Measurements from ENCODE around the gene CCNB1. TPM values are rescaled to one million over a fixed set of nuclear protein-coding genes. Genes with fewer than 3 reads are reported as not detected.

CCNB1 gene
- polyA plus RNA-seq (2011; rRNA removed) (196 and 236 TPM in 2 replicates), polyA plus RNA-seq (2017; fragmentation: RNase III; extraction: RNeasy Plus Mini Kit Qiagen cat#74134 plus additional on column Dnase treatment) (300 to 327 TPM (median 311 TPM) in 3 replicates), polyA minus RNA-seq (2011; rRNA and poly(A)+ RNA removed) (55.1 and 71.4 TPM in 2 replicates)
- polyA plus RNA-seq (2012; cell fraction: cytosol; rRNA removed): 159 and 167 TPM in 2 replicates
- polyA plus RNA-seq (2012; cell fraction: nucleus; rRNA removed): 113 and 130 TPM in 2 replicates

DNA sequence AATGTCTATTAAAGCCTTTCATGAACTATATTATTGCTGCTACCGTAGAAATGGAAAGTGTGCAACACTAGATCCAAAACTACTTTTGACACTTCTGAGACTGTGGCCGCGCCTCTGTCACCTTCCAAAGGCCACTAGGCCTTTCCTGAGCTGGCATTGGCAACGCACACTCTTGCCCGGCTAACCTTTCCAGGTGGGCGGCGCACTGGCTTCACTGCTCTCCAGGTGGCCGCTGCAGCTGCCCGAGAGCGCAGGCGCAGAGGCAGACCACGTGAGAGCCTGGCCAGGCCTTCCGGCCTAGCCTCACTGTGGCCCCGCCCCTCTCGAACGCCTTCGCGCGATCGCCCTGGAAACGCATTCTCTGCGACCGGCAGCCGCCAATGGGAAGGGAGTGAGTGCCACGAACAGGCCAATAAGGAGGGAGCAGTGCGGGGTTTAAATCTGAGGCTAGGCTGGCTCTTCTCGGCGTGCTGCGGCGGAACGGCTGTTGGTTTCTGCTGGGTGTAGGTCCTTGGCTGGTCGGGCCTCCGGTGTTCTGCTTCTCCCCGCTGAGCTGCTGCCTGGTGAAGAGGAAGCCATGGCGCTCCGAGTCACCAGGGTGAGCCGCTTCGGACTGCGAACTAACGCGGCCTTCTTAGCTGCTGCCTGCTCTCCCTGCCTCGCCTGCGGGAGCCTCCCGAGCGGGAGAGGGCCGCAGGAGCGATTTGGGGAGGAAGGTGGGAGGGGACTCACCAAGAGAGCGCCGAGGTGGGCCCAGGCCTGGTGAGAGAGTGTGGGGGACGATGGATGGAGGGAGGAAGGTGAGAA is at the start of gene CCNB1:
CCNB1 (plus strand) TSS at position 465 of the 807 bp plus-strand sequence; CDS start at position 578, 113 bp downstream.
- WGBS (ENCODE audit: missing lambda C conversion rate): 5% methylated on average over 23 of the region's 50 CpGs
- CTCF ChIA-PET: interaction anchor here (0.6 to 3.0 kb wide), 3 partner anchors 21 to 118 kb away, joined by 3 to 16 read pairs (median 5); partner anchors contain the start of gene SLC30A5
- POLR2A ChIA-PET: interaction anchor here (1.2 kb wide), 1 partner anchor 203 kb away, joined by 5 read pairs; the partner anchor contains the start of genes AK6, RAD17 and TAF9
- peak; percentile 94 for FAIRE-seq
- TF ChIP-seq RFX5 (IDR thresholded peaks at IDR 0.05) (peak; percentile 77; the same call in 1 of the 2 replicates), KDM5A (IDR thresholded peaks at IDR 0.05) (peak; percentile 72), POLR2A (IDR thresholded peaks at IDR 0.05; ENCODE audit: low read length) (peak; percentile 52), MAX (IDR thresholded peaks at IDR 0.05) (peak; percentile 94), PHF8 (IDR thresholded peaks at IDR 0.05; ENCODE audit: borderline replicate concordance, low read depth) (peak; percentile 46; the same call in 1 of the 2 replicates), RARB (CRISPR knock-in tag; IDR thresholded peaks at IDR 0.05) (no peak), MYC (IDR thresholded peaks at IDR 0.05; ENCODE audit: borderline replicate concordance, low read length) (0 out of 2 replicates have a peak, but pooled peaks have one; percentile 13), NFE2L2 (conservative IDR thresholded peaks at IDR 0.05; ENCODE audit: low read length) (no peak), EHMT2 (IDR thresholded peaks at IDR 0.05; ENCODE audit: low read depth) (no peak), JUN (IDR thresholded peaks at IDR 0.05) (peak; percentile 55 to 72; a peak in 2 of 5 replicates)
- TF ChIP-seq, protein P1, sequence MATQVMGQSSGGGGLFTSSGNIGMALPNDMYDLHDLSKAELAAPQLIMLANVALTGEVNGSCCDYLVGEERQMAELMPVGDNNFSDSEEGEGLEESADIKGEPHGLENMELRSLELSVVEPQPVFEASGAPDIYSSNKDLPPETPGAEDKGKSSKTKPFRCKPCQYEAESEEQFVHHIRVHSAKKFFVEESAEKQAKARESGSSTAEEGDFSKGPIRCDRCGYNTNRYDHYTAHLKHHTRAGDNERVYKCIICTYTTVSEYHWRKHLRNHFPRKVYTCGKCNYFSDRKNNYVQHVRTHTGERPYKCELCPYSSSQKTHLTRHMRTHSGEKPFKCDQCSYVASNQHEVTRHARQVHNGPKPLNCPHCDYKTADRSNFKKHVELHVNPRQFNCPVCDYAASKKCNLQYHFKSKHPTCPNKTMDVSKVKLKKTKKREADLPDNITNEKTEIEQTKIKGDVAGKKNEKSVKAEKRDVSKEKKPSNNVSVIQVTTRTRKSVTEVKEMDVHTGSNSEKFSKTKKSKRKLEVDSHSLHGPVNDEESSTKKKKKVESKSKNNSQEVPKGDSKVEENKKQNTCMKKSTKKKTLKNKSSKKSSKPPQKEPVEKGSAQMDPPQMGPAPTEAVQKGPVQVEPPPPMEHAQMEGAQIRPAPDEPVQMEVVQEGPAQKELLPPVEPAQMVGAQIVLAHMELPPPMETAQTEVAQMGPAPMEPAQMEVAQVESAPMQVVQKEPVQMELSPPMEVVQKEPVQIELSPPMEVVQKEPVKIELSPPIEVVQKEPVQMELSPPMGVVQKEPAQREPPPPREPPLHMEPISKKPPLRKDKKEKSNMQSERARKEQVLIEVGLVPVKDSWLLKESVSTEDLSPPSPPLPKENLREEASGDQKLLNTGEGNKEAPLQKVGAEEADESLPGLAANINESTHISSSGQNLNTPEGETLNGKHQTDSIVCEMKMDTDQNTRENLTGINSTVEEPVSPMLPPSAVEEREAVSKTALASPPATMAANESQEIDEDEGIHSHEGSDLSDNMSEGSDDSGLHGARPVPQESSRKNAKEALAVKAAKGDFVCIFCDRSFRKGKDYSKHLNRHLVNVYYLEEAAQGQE (IDR thresholded peaks at IDR 0.05): peak; percentile 38; the same call in 1 of the 2 replicates
- TF ChIP-seq, protein P2, sequence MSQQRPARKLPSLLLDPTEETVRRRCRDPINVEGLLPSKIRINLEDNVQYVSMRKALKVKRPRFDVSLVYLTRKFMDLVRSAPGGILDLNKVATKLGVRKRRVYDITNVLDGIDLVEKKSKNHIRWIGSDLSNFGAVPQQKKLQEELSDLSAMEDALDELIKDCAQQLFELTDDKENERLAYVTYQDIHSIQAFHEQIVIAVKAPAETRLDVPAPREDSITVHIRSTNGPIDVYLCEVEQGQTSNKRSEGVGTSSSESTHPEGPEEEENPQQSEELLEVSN (IDR thresholded peaks at IDR 0.05; ENCODE audit: borderline replicate concordance, low read depth): peak; percentile 71
- TF ChIP-seq, protein P3, sequence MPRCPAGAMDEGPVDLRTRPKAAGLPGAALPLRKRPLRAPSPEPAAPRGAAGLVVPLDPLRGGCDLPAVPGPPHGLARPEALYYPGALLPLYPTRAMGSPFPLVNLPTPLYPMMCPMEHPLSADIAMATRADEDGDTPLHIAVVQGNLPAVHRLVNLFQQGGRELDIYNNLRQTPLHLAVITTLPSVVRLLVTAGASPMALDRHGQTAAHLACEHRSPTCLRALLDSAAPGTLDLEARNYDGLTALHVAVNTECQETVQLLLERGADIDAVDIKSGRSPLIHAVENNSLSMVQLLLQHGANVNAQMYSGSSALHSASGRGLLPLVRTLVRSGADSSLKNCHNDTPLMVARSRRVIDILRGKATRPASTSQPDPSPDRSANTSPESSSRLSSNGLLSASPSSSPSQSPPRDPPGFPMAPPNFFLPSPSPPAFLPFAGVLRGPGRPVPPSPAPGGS (IDR thresholded peaks at IDR 0.05): 0 out of 3 replicates have a peak, but pooled peaks have one; percentile 50
- TF ChIP-seq, protein P4, sequence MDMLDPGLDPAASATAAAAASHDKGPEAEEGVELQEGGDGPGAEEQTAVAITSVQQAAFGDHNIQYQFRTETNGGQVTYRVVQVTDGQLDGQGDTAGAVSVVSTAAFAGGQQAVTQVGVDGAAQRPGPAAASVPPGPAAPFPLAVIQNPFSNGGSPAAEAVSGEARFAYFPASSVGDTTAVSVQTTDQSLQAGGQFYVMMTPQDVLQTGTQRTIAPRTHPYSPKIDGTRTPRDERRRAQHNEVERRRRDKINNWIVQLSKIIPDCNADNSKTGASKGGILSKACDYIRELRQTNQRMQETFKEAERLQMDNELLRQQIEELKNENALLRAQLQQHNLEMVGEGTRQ (IDR thresholded peaks at IDR 0.05): peak; percentile 92
- peak within 1 kb of the TSS; percentile 87 for H3K4me2 ChIP-seq
- H3K27ac ChIP-seq: peak within 1 kb of the TSS; percentile 85 to 89
- H3K4me3 ChIP-seq: peak within 1 kb of the TSS; percentile 77
- peak; percentile 99 to 100 for ATAC-seq
- peak; percentile 98 to 99 for DNase-seq (ENCODE audit: low read depth in 1 of 2, low spot score in 1 of 2)
- H3K9me3 ChIP-seq: no peaks in the 10 kb centered on the region
- peaks cover 36% of the 10 kb centered on the region for H3K4me1 ChIP-seq

DNA sequence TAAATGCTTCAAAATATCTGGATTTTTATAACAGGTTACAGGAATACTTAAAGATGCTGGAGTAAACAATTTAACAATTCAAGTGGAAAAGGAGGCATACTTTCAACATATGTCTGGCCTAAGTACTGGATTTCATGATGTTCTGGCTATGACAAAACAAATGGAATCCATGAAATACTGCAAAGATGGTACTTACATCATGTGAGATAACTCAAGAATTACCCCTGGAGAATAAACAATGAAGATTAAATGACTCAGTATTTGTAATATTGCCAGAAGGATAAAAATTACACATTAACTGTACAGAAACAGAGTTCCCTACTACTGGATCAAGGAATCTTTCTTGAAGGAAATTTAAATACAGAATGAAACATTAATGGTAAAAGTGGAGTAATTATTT is 37.5 kb upstream of the CCNB1 start:
- FAIRE-seq (peak; percentile 84), DNase-seq (ENCODE audit: low read depth in 1 of 2, low spot score in 1 of 2) (peak; percentile 55 to 63), ATAC-seq (peak; percentile 77 to 85)
- peaks cover 27% of the 10 kb centered on the region for H3K4me1 ChIP-seq
- no peak overlapping the region; the same call in 2 of the 3 replicates for H3K4me3 ChIP-seq
- POLR2A ChIA-PET: no interaction called here
- CTCF ChIA-PET: no interaction called here
- H3K27ac ChIP-seq: peak overlapping the region; percentile 61 to 72
- H3K9me3 ChIP-seq: no peaks in the 10 kb centered on the region
- peak overlapping the region; percentile 67 for H3K4me2 ChIP-seq
- no peak for TF ChIP-seq HDAC2 (IDR thresholded peaks at IDR 0.05)
- no peak for TF ChIP-seq RARB (CRISPR knock-in tag; IDR thresholded peaks at IDR 0.05)
- no peak for TF ChIP-seq FOSB (CRISPR knock-in tag; IDR thresholded peaks at IDR 0.05)
- no peak for TF ChIP-seq SREBF2 (IDR thresholded peaks at IDR 0.05)
- no peak for TF ChIP-seq CHD2 (IDR thresholded peaks at IDR 0.05; ENCODE audit: low read length, partially characterized antibody)
- TF ChIP-seq CBX2 (IDR thresholded peaks at IDR 0.05; ENCODE audit: borderline replicate concordance, low read depth): no peak
- no peak for TF ChIP-seq SMC3 (IDR thresholded peaks at IDR 0.05)
- TF ChIP-seq ATOH8 (CRISPR knock-in tag; IDR thresholded peaks at IDR 0.05; ENCODE audit: low read depth): no peak
- peak; percentile 46 to 65; a peak in 2 of 4 replicates for TF ChIP-seq CEBPB (IDR thresholded peaks at IDR 0.05)
- no peak for TF ChIP-seq RAD21 (conservative IDR thresholded peaks at IDR 0.05 in 1 of 2, IDR thresholded peaks at IDR 0.05 in 1 of 2)
- TF ChIP-seq FOSL2 (IDR thresholded peaks at IDR 0.05): peak; percentile 14; the same call in 1 of the 2 replicates
- TF ChIP-seq FOSL2 (CRISPR knock-in tag; IDR thresholded peaks at IDR 0.05): peak; percentile 82
- peak; percentile 70; the same call in 1 of the 2 replicates for TF ChIP-seq JUNB (IDR thresholded peaks at IDR 0.05)
- TF ChIP-seq JUN (IDR thresholded peaks at IDR 0.05): no peak
- TF ChIP-seq HOXB13 (CRISPR knock-in tag; IDR thresholded peaks at IDR 0.05; ENCODE audit: low read depth): no peak
- TF ChIP-seq HOXB5 (CRISPR knock-in tag; IDR thresholded peaks at IDR 0.05): no peak

Measured in A549 (cell line).